Ishikawa (cell line): ENCODE measurements around the gene DGKI.

Source experiments
- CEBPB ChIP-seq: IDR thresholded peaks from 2 replicates; pipeline ENCODE4 v1.6.1; 2012
- CREB1 ChIP-seq: IDR thresholded peaks from 2 replicates; pipeline ENCODE4 v1.6.1; 2012; ENCODE audit warnings: low read depth
- EGR1 ChIP-seq: IDR thresholded peaks from 2 replicates; pipeline ENCODE4 v1.6.1; 2012
- EP300 ChIP-seq: IDR thresholded peaks from 2 replicates; pipeline ENCODE4 v1.6.1; 2012; ENCODE audit warnings: borderline replicate concordance
- FOXM1 ChIP-seq: IDR thresholded peaks from 2 replicates; pipeline ENCODE4 v1.6.1; 2012; ENCODE audit warnings: low read depth, borderline replicate concordance
- NFIC ChIP-seq: IDR thresholded peaks from 2 replicates; pipeline ENCODE4 v1.6.1; 2012
- RAD21 ChIP-seq: IDR thresholded peaks from 2 replicates; pipeline ENCODE4 v1.6.1; 2012; ENCODE audit warnings: low read depth
- TAF1 ChIP-seq: IDR thresholded peaks from 2 replicates; pipeline ENCODE4 v1.6.1; 2012; ENCODE audit warnings: low read depth, mild to moderate bottlenecking
- TCF12 ChIP-seq: IDR thresholded peaks from 2 replicates; pipeline ENCODE4 v1.6.1; 2012; ENCODE audit warnings: low read depth
- TEAD4 ChIP-seq: IDR thresholded peaks from 2 replicates; pipeline ENCODE4 v1.6.1; 2012
- YY1 ChIP-seq: IDR thresholded peaks from 2 replicates; pipeline ENCODE4 v1.6.1; 2012; ENCODE audit warnings: low read depth
- ZBTB7A ChIP-seq: IDR thresholded peaks from 2 replicates; pipeline ENCODE4 v1.6.1; 2012; ENCODE audit warnings: low read depth
- TF ChIP-seq, protein P1 (sequence below): IDR thresholded peaks from 2 replicates; pipeline ENCODE4 v1.6.1; 2012
- TF ChIP-seq, protein P2 (sequence below): IDR thresholded peaks from 2 replicates; pipeline ENCODE4 v1.6.1; 2012
- TF ChIP-seq, protein P3 (sequence below): IDR thresholded peaks from 2 replicates; pipeline ENCODE4 v1.6.1; 2012; ENCODE audit warnings: low read depth, mild to moderate bottlenecking

Gene DGKI

GRCh38 chr7:137576481-137576880 is 270.3 kb downstream of the DGKI start:
- TF ChIP-seq TEAD4 (no peak), CEBPB (no peak), EGR1 (no peak), NFIC (no peak), EP300 (no peak), CREB1 (no peak), ZBTB7A (no peak)
- TF ChIP-seq, protein P1, sequence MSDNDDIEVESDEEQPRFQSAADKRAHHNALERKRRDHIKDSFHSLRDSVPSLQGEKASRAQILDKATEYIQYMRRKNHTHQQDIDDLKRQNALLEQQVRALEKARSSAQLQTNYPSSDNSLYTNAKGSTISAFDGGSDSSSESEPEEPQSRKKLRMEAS, result no peak

DNA sequence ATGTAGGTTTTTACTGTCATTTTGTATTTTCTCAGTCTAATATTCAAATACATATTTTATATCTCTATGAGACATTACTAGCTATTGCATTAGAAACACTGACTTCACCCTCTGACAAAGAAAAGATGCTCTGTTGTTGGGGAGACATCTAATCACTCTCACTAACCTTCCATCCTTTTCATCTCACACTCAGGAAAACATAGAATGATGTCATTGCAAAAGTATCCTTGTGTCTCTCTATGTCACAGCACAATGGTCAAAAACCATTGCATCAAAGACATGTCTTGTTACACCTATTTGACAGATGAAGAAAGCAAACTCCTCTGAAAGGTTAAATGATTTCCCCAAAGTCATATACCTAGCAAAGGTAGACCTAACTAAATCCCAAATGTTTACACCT is 272.0 kb downstream of the DGKI start:
- TF ChIP-seq, protein P1, result no peak
- TF ChIP-seq NFIC (no peak), YY1 (no peak), TEAD4 (no peak), CREB1 (no peak)

DNA sequence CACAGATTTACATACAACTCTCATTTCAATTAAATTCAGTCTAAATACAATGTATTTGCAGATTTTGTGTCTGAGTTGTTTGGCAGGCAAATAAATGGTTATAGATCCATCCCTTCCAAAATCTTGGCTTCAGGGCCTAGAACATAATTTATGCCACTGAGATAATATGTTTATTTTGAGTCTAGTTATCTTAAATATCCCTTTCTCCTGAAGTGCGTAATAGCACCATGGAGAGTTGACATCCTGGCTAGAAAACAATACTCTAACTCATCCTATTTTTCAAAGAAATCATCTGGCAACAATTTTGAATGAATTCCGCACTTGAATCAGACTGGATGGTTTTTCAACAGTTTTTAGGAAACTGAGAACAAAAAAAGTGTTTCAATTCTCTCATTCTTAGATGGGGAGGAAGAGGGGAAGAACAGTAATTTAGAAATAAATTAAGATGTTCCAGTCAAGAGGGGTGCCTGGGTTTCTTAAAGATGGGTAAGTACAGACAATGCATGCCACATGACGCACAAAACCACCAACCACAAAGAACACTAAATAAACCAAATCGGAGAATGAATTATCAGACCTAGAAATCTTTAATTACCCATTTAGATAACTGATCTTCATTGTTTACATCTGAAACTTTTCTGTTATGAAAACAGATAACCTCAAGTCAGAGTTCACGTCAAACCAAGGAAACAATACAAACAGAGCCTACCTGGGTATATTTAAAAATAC is 274.6 kb downstream of the DGKI start:
- TF ChIP-seq CEBPB, result no peak

DNA sequence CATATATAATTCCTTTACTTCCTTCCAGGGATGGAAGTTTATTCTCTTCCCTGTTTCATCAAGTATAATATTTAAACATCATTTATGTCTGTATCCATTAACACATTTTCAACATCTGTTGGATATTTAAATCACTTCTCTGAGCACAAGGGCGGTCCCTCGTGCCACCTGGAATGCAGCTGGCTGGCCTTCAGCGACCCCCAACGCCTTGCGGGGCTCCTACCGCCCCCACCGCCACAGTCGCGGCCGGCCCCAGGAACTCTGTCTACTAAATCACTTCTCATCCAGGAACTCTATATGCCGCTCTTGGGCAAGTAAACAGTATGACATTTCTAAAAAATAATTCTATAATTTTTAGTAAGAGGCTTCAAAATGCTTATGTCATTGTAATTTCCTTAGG is 282.1 kb downstream of the DGKI start:
- TF ChIP-seq CEBPB (no peak), ZBTB7A (no peak), FOXM1 (no peak), YY1 (no peak), TCF12 (no peak), CREB1 (no peak), TEAD4 (no peak), RAD21 (no peak), EGR1 (no peak), TAF1 (no peak), EP300 (no peak)
- TF ChIP-seq, protein P2, sequence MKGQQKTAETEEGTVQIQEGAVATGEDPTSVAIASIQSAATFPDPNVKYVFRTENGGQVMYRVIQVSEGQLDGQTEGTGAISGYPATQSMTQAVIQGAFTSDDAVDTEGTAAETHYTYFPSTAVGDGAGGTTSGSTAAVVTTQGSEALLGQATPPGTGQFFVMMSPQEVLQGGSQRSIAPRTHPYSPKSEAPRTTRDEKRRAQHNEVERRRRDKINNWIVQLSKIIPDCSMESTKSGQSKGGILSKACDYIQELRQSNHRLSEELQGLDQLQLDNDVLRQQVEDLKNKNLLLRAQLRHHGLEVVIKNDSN, result no peak
- TF ChIP-seq, protein P1, result no peak
- TF ChIP-seq, protein P3, sequence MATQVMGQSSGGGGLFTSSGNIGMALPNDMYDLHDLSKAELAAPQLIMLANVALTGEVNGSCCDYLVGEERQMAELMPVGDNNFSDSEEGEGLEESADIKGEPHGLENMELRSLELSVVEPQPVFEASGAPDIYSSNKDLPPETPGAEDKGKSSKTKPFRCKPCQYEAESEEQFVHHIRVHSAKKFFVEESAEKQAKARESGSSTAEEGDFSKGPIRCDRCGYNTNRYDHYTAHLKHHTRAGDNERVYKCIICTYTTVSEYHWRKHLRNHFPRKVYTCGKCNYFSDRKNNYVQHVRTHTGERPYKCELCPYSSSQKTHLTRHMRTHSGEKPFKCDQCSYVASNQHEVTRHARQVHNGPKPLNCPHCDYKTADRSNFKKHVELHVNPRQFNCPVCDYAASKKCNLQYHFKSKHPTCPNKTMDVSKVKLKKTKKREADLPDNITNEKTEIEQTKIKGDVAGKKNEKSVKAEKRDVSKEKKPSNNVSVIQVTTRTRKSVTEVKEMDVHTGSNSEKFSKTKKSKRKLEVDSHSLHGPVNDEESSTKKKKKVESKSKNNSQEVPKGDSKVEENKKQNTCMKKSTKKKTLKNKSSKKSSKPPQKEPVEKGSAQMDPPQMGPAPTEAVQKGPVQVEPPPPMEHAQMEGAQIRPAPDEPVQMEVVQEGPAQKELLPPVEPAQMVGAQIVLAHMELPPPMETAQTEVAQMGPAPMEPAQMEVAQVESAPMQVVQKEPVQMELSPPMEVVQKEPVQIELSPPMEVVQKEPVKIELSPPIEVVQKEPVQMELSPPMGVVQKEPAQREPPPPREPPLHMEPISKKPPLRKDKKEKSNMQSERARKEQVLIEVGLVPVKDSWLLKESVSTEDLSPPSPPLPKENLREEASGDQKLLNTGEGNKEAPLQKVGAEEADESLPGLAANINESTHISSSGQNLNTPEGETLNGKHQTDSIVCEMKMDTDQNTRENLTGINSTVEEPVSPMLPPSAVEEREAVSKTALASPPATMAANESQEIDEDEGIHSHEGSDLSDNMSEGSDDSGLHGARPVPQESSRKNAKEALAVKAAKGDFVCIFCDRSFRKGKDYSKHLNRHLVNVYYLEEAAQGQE, result no peak

DNA sequence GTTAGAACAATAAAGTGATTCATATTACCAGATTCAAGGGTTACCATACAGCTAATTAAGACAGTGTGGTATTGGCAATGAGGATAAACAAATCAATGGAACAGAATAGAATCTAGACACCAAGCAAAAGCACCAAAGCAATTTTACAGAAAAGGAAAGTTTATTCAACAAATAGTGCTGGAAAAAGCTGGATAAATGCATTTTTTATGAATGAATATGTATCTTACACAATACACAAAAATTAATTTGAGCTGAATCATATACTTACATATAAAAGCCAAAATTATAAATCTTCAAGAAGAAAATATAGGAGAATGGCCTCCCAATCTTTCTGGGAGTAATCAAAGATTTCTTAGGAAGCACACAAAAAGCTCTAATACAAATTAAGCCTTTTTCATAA is 282.8 kb downstream of the DGKI start:
- no peak for TF ChIP-seq CEBPB
- TF ChIP-seq NFIC, result no peak
- no peak for TF ChIP-seq EGR1
- no peak for TF ChIP-seq TEAD4
- TF ChIP-seq RAD21, result no peak
- no peak for TF ChIP-seq TAF1
- TF ChIP-seq, protein P3, result no peak
- no peak for TF ChIP-seq FOXM1
- TF ChIP-seq EP300, result no peak
- TF ChIP-seq, protein P1, result no peak
- TF ChIP-seq YY1, result no peak
- no peak for TF ChIP-seq ZBTB7A
- TF ChIP-seq CREB1, result no peak
- no peak for TF ChIP-seq TCF12
- TF ChIP-seq, protein P2, result no peak

DNA sequence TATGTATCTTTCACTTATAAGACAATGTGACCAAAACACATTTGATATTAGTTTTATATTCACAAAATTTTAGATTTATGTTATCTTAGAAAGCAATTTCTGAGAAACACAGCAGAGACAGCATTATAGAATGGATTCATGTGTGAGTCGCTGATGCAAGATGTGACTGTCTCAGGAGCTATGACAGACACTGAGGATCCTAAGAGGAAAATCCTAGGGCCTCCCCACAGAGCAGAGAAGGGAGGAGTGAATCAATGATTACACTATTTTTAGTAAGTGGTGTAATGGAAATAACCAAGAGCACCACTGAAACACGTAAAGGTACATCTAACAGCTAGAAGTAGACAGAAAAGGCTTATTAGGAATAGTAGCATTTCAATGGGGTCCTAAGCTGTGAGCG is 299.3 kb downstream of the DGKI start:
- TF ChIP-seq TEAD4 (no peak), CEBPB (no peak), ZBTB7A (no peak), EP300 (no peak), TCF12 (no peak), CREB1 (no peak), EGR1 (no peak)
- TF ChIP-seq, protein P1, result no peak
